GM12891 (cell line): ENCODE results near the gene SDS.

ENCODE experiments used
- DNase-seq: peaks from one replicate; pipeline ENCODE4 v3.0.0; 2011; ENCODE audit warnings: low spot score; ENCODE audit not compliant: insufficient read length
- FAIRE-seq: peaks from 2 replicates; lab custom pipeline; 2011; peaks lifted over from hg19 to GRCh38; lab: Jason Lieb, UNC
- PAX5 ChIP-seq: IDR thresholded peaks from 2 replicates; pipeline ENCODE4 v1.6.1; 2011; ENCODE audit warnings: low read length, moderate library complexity, mild to moderate bottlenecking; ENCODE audit not compliant: insufficient read depth, severe bottlenecking
- POLR2A ChIP-seq: IDR thresholded peaks from 2 replicates; pipeline ENCODE4 v1.6.1; 2011; ENCODE audit warnings: low read depth, low read length, control low read depth
- POLR2AphosphoS5 ChIP-seq: IDR thresholded peaks from 2 replicates; pipeline ENCODE4 v1.6.1; 2011; ENCODE audit warnings: low read depth, low read length, control low read depth
- POU2F2 ChIP-seq: IDR thresholded peaks from 2 replicates; pipeline ENCODE4 v1.6.1; 2011; ENCODE audit warnings: low read depth, mild to moderate bottlenecking, control low read depth, low read length, moderate library complexity
- SPI1 ChIP-seq: IDR thresholded peaks from 2 replicates; pipeline ENCODE4 v1.6.1; 2011; ENCODE audit warnings: low read depth, low read length, control low read depth
- TAF1 ChIP-seq: IDR thresholded peaks from 2 replicates; pipeline ENCODE4 v1.6.1; 2011; ENCODE audit warnings: low read depth, low read length, control low read depth

SDS gene

GRCh38 chr12:113401066-113402000 is 2.4 kb downstream of the SDS start:
- TF ChIP-seq PAX5 (no peak), TAF1 (no peak), POLR2A (no peak), POLR2AphosphoS5 (no peak), SPI1 (no peak), POU2F2 (no peak)
- DNase-seq: no peak
- no peak for FAIRE-seq

DNA sequence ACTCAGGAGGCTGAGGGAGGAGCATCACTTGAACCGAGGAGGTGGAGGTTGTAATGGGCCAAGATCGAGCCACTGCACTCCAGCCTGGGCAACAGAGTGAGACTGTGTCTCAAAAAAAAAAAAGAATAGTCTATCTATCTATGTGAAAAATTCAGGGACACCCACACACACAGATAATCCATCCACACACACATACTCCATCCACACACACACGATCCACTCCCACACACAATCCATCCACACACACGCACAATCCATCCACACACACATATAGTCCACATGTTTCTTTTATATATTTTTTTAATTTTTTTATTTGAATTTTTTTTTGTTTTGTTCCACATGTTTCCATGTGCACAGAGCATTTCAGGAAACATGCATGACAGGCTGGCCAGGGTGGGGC is 3.3 kb downstream of the SDS start:
- no peak for FAIRE-seq
- TF ChIP-seq POLR2AphosphoS5 (no peak), POLR2A (no peak), SPI1 (no peak), PAX5 (no peak), TAF1 (no peak), POU2F2 (no peak)
- DNase-seq: no peak

DNA sequence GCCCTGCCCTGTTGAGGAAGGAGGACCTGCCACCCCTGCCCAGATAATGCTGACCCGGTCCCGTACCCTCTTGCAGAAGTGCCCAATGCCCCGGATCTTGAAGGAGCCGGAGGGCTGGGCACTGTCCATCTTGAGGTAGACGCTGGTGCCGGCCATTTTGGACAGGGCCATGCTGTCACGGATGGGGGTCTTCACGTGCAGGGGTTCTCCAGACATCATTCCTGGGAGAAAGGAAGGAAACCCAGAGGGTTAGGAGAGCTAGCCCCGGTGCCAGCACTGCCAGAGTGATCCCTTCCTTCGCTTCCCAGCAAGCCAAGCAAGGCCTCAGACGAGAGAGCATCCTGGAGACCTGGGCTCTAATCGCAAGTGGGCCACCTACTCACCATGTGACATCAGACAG is 4.2 kb downstream of the SDS start:
- FAIRE-seq (no peak), DNase-seq (no peak)
- no peak for TF ChIP-seq SPI1
- TF ChIP-seq PAX5: no peak
- no peak for TF ChIP-seq TAF1
- no peak for TF ChIP-seq POLR2A
- no peak for TF ChIP-seq POLR2AphosphoS5
- no peak for TF ChIP-seq POU2F2

DNA sequence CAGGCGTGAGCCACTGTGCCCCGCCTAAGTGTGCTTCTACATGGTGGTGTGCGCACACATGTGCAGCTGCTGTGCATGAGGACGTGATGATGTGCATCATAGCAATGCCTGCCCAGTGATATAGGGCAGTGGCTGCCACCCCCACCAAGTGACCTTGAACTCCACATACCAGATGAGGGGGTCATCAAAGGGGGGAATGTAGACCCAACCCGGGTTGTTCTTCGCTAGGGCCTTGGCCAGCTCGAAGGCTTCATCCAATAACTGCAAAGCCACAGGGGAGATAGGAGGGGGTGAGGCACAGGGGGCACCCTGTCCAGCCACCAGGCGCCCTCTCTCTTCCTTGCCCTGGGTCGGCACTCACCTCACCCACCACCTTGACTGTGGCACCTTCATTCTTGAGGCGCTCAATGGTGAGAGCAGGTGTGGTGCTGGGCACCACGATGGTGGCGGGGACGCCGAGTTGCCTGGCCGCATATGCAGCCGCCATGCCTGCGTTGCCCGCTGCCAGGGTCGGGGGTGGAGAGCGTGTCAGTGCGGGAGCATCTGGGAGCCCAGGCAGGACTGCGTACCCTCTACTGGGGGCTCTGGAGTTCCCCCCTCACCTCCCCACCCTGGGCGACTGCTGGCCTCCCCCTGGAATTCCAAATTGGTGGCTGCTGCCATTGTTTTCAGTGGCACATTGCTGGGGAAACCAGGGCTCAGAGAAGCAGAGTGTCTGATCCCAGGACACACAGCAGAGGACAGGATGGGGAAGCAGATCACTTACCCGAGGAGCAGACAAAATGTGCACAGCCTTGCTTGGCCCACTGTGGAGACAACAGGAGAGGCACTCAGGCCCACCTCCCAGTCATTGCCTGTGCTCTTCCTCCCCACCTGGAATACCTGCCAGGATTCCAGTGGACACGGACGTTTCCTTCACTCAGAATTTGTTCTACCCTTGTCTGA is 5.1 kb downstream of the SDS start:
- DNase-seq: no peak

DNA sequence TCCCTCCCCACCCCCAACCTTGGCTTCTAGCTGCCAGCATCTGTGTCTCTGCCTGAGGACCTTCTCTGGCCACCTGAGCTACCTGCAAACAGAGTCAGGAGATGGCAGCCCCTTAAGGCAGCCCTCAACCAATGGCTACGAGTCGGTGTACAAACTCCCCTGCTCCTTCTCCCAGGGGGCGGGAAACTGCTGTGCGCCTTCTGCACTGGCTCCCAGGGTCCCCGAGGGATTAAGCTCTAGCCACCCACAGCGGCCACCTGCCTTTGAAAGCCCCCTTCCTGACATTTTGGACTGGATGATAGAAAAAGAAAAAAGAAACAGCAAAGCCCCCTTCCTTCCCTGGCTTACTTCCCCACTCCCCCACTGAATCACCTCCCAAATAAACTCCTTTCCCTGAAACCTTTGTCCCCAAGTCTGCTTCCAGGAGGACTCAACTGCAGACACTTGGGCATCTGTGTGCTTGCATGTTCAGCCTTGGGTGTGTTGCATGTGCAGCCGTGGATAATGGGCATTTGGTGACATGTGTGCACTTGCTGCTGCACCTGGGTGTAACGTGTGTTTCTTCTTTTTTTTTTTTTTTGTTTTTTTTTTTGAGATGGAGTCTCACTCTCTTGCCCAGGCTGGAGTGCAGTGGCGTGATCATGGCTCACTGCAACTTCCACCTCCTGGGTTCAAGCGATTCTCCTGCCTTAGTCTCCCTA is 6.0 kb downstream of the SDS start:
- TF ChIP-seq POLR2AphosphoS5: no peak
- no peak for TF ChIP-seq TAF1
- no peak for TF ChIP-seq SPI1
- TF ChIP-seq PAX5: no peak
- no peak for TF ChIP-seq POLR2A
- no peak for TF ChIP-seq POU2F2
- no peak for FAIRE-seq
- DNase-seq: no peak

More for the DNA sequence above, 5.1 kb downstream of the SDS start:
- no peak for FAIRE-seq
- TF ChIP-seq PAX5 (no peak), TAF1 (no peak), POU2F2 (no peak), POLR2A (no peak), SPI1 (no peak), POLR2AphosphoS5 (no peak)

DNA sequence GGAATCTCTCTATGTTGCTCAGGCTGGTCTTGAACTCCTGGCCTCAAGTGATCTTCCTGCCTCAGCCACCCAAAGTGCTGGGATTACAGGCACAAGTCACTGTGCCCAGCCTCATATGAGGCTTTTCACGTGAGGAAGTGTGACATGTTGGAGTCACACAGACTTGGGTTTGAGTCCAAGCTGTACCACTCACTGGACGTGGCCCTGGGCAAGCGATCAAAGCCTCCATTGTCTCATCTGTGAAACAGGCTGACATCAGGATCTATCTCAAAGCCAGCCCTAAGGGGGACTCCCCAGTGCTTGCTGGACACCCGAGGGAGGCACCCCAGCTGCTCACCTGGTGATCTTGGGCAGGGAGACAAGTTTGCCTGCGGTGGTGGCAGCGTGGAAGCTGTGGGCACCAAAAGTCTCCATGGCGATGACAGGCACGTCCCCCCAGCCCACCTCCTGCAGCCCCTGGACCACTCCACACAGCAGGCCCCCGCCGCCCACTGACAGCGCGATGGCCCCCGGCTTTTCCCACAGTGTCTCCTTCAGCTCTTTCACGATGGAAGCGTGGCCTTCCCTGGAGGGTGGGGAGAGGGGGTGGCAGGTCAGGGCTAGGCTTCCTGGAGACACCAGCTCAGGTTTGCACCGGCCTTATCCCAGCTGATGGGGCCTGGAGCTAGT is 6.7 kb downstream of the SDS start:
- TF ChIP-seq POLR2AphosphoS5: no peak
- no peak for TF ChIP-seq PAX5
- TF ChIP-seq POLR2A: no peak
- no peak for TF ChIP-seq TAF1
- no peak for TF ChIP-seq SPI1
- no peak for TF ChIP-seq POU2F2
- no peak for FAIRE-seq
- no peak for DNase-seq

GRCh38 chr12:113396200-113396599 is 7.5 kb downstream of the SDS start:
- DNase-seq (no peak), FAIRE-seq (no peak)
- TF ChIP-seq POU2F2 (no peak), PAX5 (no peak), TAF1 (no peak), POLR2AphosphoS5 (no peak), SPI1 (no peak), POLR2A (no peak)

DNA sequence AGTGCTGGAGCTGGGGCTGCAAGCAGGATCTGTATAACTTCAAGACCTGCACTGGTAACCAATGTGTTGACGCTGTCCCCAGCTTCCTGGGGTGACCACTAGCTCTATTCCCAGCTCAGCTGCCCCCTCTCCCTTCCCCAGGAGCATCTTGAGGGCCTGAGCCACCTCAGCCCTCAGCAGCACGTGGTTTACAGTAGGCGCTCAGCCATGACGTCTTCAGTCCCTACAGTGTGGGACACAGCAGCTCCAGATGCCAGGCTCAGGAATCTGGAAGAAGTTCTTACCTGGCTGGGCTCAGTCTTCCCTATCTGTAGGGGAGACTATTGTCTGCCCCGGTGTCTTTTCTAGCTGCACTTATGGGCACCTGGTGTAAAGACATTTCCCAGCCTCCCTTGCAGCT is 8.6 kb downstream of the SDS start:
- no peak for DNase-seq
- TF ChIP-seq PAX5: no peak
- TF ChIP-seq TAF1: no peak
- no peak for TF ChIP-seq POLR2AphosphoS5
- TF ChIP-seq POLR2A: no peak
- TF ChIP-seq SPI1: no peak
- no peak for TF ChIP-seq POU2F2
- FAIRE-seq: no peak

DNA sequence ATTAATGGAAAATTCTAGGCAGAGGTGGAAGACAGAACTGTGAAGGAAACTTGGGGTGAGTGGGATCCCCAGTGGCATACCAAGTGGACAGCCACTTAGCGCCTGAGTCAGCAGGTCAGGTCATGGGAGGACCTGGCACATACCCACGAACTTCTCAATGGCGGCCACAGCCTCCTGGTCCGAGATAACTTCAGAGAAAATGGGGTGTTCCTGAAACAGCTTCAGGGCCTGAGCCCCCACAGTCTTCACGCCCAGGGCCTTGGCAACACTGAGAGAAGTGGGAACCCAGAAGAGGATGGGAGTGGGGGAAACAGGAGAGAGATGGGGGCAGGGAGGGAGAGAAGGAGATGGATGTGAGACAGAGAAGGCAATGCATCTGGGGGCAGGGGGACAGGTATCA is 9.9 kb downstream of the SDS start:
- no peak for DNase-seq
- TF ChIP-seq POLR2A: no peak
- no peak for TF ChIP-seq POLR2AphosphoS5
- no peak for TF ChIP-seq PAX5
- no peak for TF ChIP-seq TAF1
- no peak for TF ChIP-seq SPI1
- no peak for TF ChIP-seq POU2F2
- no peak for FAIRE-seq
